ENCODE measurements around the gene ACKR3. TPM values are rescaled to one million over a fixed set of nuclear protein-coding genes. Genes with fewer than 3 reads are reported as not detected.

The ACKR3 gene
- total RNA-seq, 2 experiments from 2014 or later, result 0.46 to 2.1 TPM

DNA sequence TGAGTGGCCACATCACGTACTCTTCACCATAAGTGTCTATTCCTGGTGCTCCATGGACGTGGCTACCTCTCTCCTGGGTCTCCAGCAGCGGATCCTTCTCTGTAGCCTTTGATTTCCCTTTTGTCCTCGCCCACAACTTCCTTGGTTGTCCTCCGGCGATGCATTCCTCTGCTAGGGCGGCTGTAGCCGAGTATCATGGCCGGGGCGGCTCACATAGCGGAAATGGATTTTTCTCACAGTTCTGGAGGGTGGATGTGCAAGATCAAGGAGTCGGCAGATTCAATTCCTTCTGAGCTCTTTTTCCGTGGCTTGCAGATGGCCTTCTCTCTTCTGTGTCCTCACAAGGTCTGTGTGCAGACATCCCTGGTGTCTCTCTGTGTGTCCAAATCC, 35.7 kb downstream of the ACKR3 start:
- POLR2A ChIA-PET, result no interaction called here
- CTCF ChIA-PET (ENCODE audit: unreplicated experiment), result no interaction called here
- no peaks in the 10 kb centered on the region for H3K36me3 ChIP-seq (ENCODE audit: insufficient read depth, low read length)
- no peaks in the 10 kb centered on the region for H3K9me2 ChIP-seq (ENCODE audit: insufficient read depth, low read length)
- no TSS peak for BruUV-seq (replicated peaks)
- intact Hi-C loops (cut with micrococcal nuclease; ENCODE audit: unreplicated experiment), result no loop called here
- H3K4me2 ChIP-seq (ENCODE audit: low read length), result no peak overlapping the region
- H3K4me1 ChIP-seq (ENCODE audit: insufficient read depth, low read length, poor library complexity, severe bottlenecking), result no peaks in the 10 kb centered on the region
- no peak overlapping the region for H3K27ac ChIP-seq (ENCODE audit: low read depth, low read length, poor library complexity, severe bottlenecking)
- no peak overlapping the region for H2AFZ ChIP-seq (ENCODE audit: low read length)
- H3K79me2 ChIP-seq (ENCODE audit: insufficient read depth, low read depth, low read length), result no peaks in the 10 kb centered on the region
- no peaks in the 10 kb centered on the region for H3K9me3 ChIP-seq (ENCODE audit: low read length)
- H4K20me1 ChIP-seq (ENCODE audit: insufficient read depth, low read length), result no peaks in the 10 kb centered on the region
- TF ChIP-seq, protein P1, sequence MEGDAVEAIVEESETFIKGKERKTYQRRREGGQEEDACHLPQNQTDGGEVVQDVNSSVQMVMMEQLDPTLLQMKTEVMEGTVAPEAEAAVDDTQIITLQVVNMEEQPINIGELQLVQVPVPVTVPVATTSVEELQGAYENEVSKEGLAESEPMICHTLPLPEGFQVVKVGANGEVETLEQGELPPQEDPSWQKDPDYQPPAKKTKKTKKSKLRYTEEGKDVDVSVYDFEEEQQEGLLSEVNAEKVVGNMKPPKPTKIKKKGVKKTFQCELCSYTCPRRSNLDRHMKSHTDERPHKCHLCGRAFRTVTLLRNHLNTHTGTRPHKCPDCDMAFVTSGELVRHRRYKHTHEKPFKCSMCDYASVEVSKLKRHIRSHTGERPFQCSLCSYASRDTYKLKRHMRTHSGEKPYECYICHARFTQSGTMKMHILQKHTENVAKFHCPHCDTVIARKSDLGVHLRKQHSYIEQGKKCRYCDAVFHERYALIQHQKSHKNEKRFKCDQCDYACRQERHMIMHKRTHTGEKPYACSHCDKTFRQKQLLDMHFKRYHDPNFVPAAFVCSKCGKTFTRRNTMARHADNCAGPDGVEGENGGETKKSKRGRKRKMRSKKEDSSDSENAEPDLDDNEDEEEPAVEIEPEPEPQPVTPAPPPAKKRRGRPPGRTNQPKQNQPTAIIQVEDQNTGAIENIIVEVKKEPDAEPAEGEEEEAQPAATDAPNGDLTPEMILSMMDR (conservative IDR thresholded peaks at IDR 0.05; ENCODE audit: low read length), result no peak
- no peak for TF ChIP-seq EZH2phosphoT487 (IDR thresholded peaks at IDR 0.05; ENCODE audit: borderline replicate concordance, low read depth, low read length)
- no peak for DNase-seq (ENCODE audit: low spot score)
- no peak overlapping the region for H3K4me3 ChIP-seq (ENCODE audit: low read depth, low read length, poor library complexity, severe bottlenecking)

DNA sequence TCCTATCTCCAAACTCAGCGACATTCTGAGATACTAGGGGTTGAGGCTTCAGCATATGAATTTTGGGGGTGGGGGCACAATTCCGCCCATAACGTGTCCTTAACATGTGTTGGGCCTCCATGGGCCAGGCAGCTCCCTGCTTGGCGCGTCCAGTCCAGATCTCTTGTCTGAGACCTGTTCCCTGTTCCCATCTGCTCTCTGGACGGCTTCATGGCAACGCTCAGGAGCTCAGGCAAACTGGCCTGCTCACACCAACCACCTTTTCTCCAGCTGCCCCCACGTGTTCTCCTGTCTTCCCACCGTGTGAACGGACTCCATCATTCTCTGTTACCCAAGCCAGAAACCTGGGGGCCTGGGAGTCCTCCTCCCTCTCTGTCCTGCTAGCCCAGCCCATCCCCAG, 36.4 kb downstream of the ACKR3 start:
- CTCF ChIA-PET (ENCODE audit: unreplicated experiment), result no interaction called here
- DNase-seq (ENCODE audit: low spot score), result no peak
- intact Hi-C loops (cut with micrococcal nuclease; ENCODE audit: unreplicated experiment), result no loop called here
- POLR2A ChIA-PET, result no interaction called here
- Histone ChIP-seq H3K27ac (ENCODE audit: low read depth, low read length, poor library complexity, severe bottlenecking) (no peak overlapping the region), H3K4me3 (ENCODE audit: low read depth, low read length, poor library complexity, severe bottlenecking) (no peak overlapping the region), H3K79me2 (ENCODE audit: insufficient read depth, low read depth, low read length) (no peaks in the 10 kb centered on the region), H3K4me2 (ENCODE audit: low read length) (no peak overlapping the region), H3K36me3 (ENCODE audit: insufficient read depth, low read length) (no peaks in the 10 kb centered on the region), H3K4me1 (ENCODE audit: insufficient read depth, low read length, poor library complexity, severe bottlenecking) (no peaks in the 10 kb centered on the region), H4K20me1 (ENCODE audit: insufficient read depth, low read length) (no peaks in the 10 kb centered on the region), H3K9me2 (ENCODE audit: insufficient read depth, low read length) (no peaks in the 10 kb centered on the region), H3K9me3 (ENCODE audit: low read length) (no peaks in the 10 kb centered on the region), H2AFZ (ENCODE audit: low read length) (no peak overlapping the region)
- TF ChIP-seq, protein P1 (conservative IDR thresholded peaks at IDR 0.05; ENCODE audit: low read length), result no peak
- BruUV-seq (replicated peaks), result no TSS peak

- Histone ChIP-seq H3K9me2 (ENCODE audit: insufficient read depth, low read length) (no peaks in the 10 kb centered on the region), H3K36me3 (ENCODE audit: insufficient read depth, low read length) (no peaks in the 10 kb centered on the region), H3K79me2 (ENCODE audit: insufficient read depth, low read depth, low read length) (no peaks in the 10 kb centered on the region), H3K4me2 (ENCODE audit: low read length) (no peak overlapping the region), H3K9me3 (ENCODE audit: low read length) (no peaks in the 10 kb centered on the region), H2AFZ (ENCODE audit: low read length) (no peak overlapping the region), H3K4me3 (ENCODE audit: low read depth, low read length, poor library complexity, severe bottlenecking) (no peak overlapping the region), H3K27ac (ENCODE audit: low read depth, low read length, poor library complexity, severe bottlenecking) (no peak overlapping the region), H4K20me1 (ENCODE audit: insufficient read depth, low read length) (no peaks in the 10 kb centered on the region), H3K4me1 (ENCODE audit: insufficient read depth, low read length, poor library complexity, severe bottlenecking) (no peaks in the 10 kb centered on the region)
- BruUV-seq (replicated peaks), result no TSS peak
- TF ChIP-seq, protein P1 (conservative IDR thresholded peaks at IDR 0.05; ENCODE audit: low read length), result peak; percentile 47
- no peak for TF ChIP-seq EZH2phosphoT487 (IDR thresholded peaks at IDR 0.05; ENCODE audit: borderline replicate concordance, low read depth, low read length)
- intact Hi-C loops (cut with micrococcal nuclease; ENCODE audit: unreplicated experiment), result no loop called here
- ChIA-PET CTCF (ENCODE audit: unreplicated experiment) (no interaction called here), POLR2A (interaction anchor here (0.6 kb wide), 1 partner anchor 412 kb away, joined by 3 read pairs; no protein-coding TSS in a partner anchor)
- peak; percentile 20 for DNase-seq (ENCODE audit: low spot score)
Observed at GRCh38 chr2:236607471-236608187, 38.0 kb downstream of the ACKR3 start.
